ENCODE measurements around the gene IDI1. TPM values are rescaled to one million over a fixed set of nuclear protein-coding genes. Genes with fewer than 3 reads are reported as not detected.

Gene IDI1
- total and polyA plus RNA-seq, 4 donors, result 78.8 to 264 (median 109) TPM

DNA sequence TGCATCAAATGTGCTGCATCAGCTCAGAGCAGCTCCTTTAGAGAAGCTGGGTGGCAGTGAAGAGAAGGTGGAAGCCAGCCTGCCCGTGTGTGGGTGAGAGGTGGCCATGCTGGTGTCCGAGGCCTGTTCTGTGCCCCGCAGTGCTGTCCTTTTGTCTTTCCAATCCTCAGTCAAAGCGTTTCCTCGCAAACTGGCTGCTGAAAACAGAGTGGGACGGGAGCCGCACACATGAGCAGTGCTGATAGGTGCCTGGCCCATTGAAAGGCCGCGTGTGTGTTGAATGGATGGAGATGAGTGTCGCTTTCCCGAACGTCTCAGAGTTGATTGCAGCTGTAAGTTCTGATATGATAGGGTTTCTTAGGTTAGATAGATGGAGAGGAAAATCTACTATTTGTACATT, 46.6 kb upstream of the IDI1 start:
- DNase-seq (ENCODE audit: low spot score), result no peak
- Histone ChIP-seq H3K27me3 (ENCODE audit: control insufficient read depth in 4 of 4, insufficient read depth in 4 of 4, low read length in 3 of 4) (no peaks in the 10 kb centered on the region), H3K9me3 (ENCODE audit: control insufficient read depth in 4 of 4, low read length in 3 of 4) (no peaks in the 10 kb centered on the region), H3K4me1 (ENCODE audit: control insufficient read depth in 4 of 4, insufficient read depth in 4 of 4, low read length in 3 of 4) (no peaks in the 10 kb centered on the region), H3K27ac (ENCODE audit: low read depth in 1 of 2, low read length in 2 of 2) (no peak overlapping the region), H3K4me3 (ENCODE audit: low read depth in 1 of 3, low read length in 3 of 3) (no peak overlapping the region), H3K36me3 (ENCODE audit: control insufficient read depth in 4 of 4, insufficient read depth in 3 of 4, low read depth in 1 of 4, low read length in 3 of 4) (peaks cover 12 to 76% (median 43%) of the 10 kb centered on the region in 4 donors), H3K9ac (ENCODE audit: low read depth in 1 of 2, low read length in 2 of 2) (no peak overlapping the region)
- 88% methylated on average over 12 of the region's 12 CpGs for WGBS
- TF ChIP-seq FOXA2 (IDR thresholded peaks at IDR 0.05), result no peak
- TF ChIP-seq SP1 (IDR thresholded peaks at IDR 0.05), result no peak
- TF ChIP-seq HNF4G (IDR thresholded peaks at IDR 0.05), result no peak
- TF ChIP-seq GABPA (IDR thresholded peaks at IDR 0.05 in 1 of 2, conservative IDR thresholded peaks at IDR 0.05 in 1 of 2), result no peak
- no peak for TF ChIP-seq FOXA1 (IDR thresholded peaks at IDR 0.05)
- TF ChIP-seq, protein P1, sequence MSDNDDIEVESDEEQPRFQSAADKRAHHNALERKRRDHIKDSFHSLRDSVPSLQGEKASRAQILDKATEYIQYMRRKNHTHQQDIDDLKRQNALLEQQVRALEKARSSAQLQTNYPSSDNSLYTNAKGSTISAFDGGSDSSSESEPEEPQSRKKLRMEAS (IDR thresholded peaks at IDR 0.05), result no peak
- no peak for TF ChIP-seq HNF4A (conservative IDR thresholded peaks at IDR 0.05)
- TF ChIP-seq TAF1 (conservative IDR thresholded peaks at IDR 0.05), result no peak
- TF ChIP-seq YY1 (IDR thresholded peaks at IDR 0.05), result no peak
- TF ChIP-seq RAD21 (IDR thresholded peaks at IDR 0.05), result no peak
- TF ChIP-seq JUND (IDR thresholded peaks at IDR 0.05), result no peak
- TF ChIP-seq, protein P2, sequence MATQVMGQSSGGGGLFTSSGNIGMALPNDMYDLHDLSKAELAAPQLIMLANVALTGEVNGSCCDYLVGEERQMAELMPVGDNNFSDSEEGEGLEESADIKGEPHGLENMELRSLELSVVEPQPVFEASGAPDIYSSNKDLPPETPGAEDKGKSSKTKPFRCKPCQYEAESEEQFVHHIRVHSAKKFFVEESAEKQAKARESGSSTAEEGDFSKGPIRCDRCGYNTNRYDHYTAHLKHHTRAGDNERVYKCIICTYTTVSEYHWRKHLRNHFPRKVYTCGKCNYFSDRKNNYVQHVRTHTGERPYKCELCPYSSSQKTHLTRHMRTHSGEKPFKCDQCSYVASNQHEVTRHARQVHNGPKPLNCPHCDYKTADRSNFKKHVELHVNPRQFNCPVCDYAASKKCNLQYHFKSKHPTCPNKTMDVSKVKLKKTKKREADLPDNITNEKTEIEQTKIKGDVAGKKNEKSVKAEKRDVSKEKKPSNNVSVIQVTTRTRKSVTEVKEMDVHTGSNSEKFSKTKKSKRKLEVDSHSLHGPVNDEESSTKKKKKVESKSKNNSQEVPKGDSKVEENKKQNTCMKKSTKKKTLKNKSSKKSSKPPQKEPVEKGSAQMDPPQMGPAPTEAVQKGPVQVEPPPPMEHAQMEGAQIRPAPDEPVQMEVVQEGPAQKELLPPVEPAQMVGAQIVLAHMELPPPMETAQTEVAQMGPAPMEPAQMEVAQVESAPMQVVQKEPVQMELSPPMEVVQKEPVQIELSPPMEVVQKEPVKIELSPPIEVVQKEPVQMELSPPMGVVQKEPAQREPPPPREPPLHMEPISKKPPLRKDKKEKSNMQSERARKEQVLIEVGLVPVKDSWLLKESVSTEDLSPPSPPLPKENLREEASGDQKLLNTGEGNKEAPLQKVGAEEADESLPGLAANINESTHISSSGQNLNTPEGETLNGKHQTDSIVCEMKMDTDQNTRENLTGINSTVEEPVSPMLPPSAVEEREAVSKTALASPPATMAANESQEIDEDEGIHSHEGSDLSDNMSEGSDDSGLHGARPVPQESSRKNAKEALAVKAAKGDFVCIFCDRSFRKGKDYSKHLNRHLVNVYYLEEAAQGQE (IDR thresholded peaks at IDR 0.05), result no peak
- TF ChIP-seq RXRA (IDR thresholded peaks at IDR 0.05), result no peak
- TF ChIP-seq NR2F2 (IDR thresholded peaks at IDR 0.05), result no peak
- TF ChIP-seq, protein P3, sequence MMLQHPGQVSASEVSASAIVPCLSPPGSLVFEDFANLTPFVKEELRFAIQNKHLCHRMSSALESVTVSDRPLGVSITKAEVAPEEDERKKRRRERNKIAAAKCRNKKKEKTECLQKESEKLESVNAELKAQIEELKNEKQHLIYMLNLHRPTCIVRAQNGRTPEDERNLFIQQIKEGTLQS (IDR thresholded peaks at IDR 0.05), result no peak
- TF ChIP-seq, protein P4, sequence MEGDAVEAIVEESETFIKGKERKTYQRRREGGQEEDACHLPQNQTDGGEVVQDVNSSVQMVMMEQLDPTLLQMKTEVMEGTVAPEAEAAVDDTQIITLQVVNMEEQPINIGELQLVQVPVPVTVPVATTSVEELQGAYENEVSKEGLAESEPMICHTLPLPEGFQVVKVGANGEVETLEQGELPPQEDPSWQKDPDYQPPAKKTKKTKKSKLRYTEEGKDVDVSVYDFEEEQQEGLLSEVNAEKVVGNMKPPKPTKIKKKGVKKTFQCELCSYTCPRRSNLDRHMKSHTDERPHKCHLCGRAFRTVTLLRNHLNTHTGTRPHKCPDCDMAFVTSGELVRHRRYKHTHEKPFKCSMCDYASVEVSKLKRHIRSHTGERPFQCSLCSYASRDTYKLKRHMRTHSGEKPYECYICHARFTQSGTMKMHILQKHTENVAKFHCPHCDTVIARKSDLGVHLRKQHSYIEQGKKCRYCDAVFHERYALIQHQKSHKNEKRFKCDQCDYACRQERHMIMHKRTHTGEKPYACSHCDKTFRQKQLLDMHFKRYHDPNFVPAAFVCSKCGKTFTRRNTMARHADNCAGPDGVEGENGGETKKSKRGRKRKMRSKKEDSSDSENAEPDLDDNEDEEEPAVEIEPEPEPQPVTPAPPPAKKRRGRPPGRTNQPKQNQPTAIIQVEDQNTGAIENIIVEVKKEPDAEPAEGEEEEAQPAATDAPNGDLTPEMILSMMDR (IDR thresholded peaks at IDR 0.05; ENCODE audit: low read depth, low read length, missing input control), result no peak
- TF ChIP-seq EGR1 (IDR thresholded peaks at IDR 0.05; ENCODE audit: low read depth in 2 of 2), result no peak
- TF ChIP-seq, protein P5, sequence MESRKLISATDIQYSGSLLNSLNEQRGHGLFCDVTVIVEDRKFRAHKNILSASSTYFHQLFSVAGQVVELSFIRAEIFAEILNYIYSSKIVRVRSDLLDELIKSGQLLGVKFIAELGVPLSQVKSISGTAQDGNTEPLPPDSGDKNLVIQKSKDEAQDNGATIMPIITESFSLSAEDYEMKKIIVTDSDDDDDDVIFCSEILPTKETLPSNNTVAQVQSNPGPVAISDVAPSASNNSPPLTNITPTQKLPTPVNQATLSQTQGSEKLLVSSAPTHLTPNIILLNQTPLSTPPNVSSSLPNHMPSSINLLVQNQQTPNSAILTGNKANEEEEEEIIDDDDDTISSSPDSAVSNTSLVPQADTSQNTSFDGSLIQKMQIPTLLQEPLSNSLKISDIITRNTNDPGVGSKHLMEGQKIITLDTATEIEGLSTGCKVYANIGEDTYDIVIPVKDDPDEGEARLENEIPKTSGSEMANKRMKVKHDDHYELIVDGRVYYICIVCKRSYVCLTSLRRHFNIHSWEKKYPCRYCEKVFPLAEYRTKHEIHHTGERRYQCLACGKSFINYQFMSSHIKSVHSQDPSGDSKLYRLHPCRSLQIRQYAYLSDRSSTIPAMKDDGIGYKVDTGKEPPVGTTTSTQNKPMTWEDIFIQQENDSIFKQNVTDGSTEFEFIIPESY (IDR thresholded peaks at IDR 0.05), result no peak
